Smooth muscle cell (in vitro differentiated cells): ENCODE measurements around the gene TADA2A. TPM values are rescaled to one million over a fixed set of nuclear protein-coding genes. Genes with fewer than 3 reads are reported as not detected.
A peak's percentile ranks its signal among the peaks of the same experiment; 100 is the strongest.

ENCODE experiments used
- DNase-seq: peaks from one replicate; lab custom pipeline; 2025; ENCODE audit not compliant: unreplicated experiment; lab: John Stamatoyannopoulos, UW
- H2AFZ ChIP-seq: fragments of 200-600 bp; sonication (generic); 2 replicates; pipeline ENCODE4 v1.6.0; 2016; ENCODE audit warnings: antibody characterized with exemption, low read depth, mild to moderate bottlenecking
- H3F3A ChIP-seq: fragments of 200-600 bp; sonication (generic); 2 replicates; pipeline ENCODE4 v1.6.0; 2017; ENCODE audit warnings: antibody characterized with exemption, low read depth
- H3K27ac ChIP-seq: fragments of 200-600 bp; sonication (generic); 2 replicates; pipeline ENCODE4 v1.5.1; 2016; ENCODE audit warnings: low read depth, mild to moderate bottlenecking
- H3K27me3 ChIP-seq: fragments of 200-600 bp; sonication (generic); 2 replicates; pipeline ENCODE4 v1.6.1; 2016; ENCODE audit warnings: low read depth, mild to moderate bottlenecking
- H3K36me3 ChIP-seq: fragments of 200-600 bp; sonication (generic); 2 replicates; pipeline ENCODE4 v1.5.1; 2016; ENCODE audit warnings: low read depth
- H3K4me1 ChIP-seq: fragments of 200-600 bp; sonication (generic); 2 replicates; pipeline ENCODE4 v1.5.1; 2016; ENCODE audit warnings: low read depth
- H3K4me2 ChIP-seq: fragments of 200-600 bp; sonication (generic); 2 replicates; pipeline ENCODE4 v1.6.0; 2016; ENCODE audit warnings: mild to moderate bottlenecking
- H3K4me3 ChIP-seq: fragments of 200-600 bp; sonication (generic); 2 replicates; pipeline ENCODE4 v1.5.1; 2016; ENCODE audit warnings: mild to moderate bottlenecking
- H3K79me2 ChIP-seq: fragments of 200-600 bp; sonication (generic); 2 replicates; pipeline ENCODE4 v1.6.0; 2016; ENCODE audit warnings: low read depth, mild to moderate bottlenecking
- H3K9ac ChIP-seq: fragments of 200-600 bp; sonication (generic); 2 replicates; pipeline ENCODE4 v1.6.0; 2016; ENCODE audit warnings: low read depth
- H3K9me3 ChIP-seq: fragments of 200-600 bp; sonication (generic); replicated peaks from 2 replicates; pipeline ENCODE4 v1.5.1; 2016; ENCODE audit warnings: low read depth
- H4K20me1 ChIP-seq: fragments of 200-600 bp; sonication (generic); 2 replicates; pipeline ENCODE4 v1.6.0; 2016; ENCODE audit warnings: low read depth
- CTCF ChIP-seq: fragments of 200-600 bp; sonication (generic); IDR thresholded peaks from 2 replicates; pipeline ENCODE4 v1.5.1; 2017; ENCODE audit warnings: borderline replicate concordance, mild to moderate bottlenecking, antibody characterized with exemption; ENCODE audit not compliant: insufficient read depth, poor library complexity, severe bottlenecking
- WGBS: methylation state at CpG from one replicate; pipeline ENCODE4 v1.1.7; 2016; ENCODE audit warnings: low lambda C conversion rate; 5-methylcytosine and 5-hydroxymethylcytosine counted together
- polyA plus RNA-seq: library from polyadenylated mRNA; unstranded; fragments of >200 nt; fragmentation: Nextera tagmentation; extraction: Ambion mirVana; gene quantifications from 2 replicates; pipeline ENCODE4 v1.2.1, GENCODE V29; 2016
- total RNA-seq: library from RNA; depleted of rRNA; stranded (reverse); fragments of >200 nt; gene quantifications from 2 replicates; pipeline ENCODE4 v1.2.3, GENCODE V29; 2014

The TADA2A gene
- total and polyA plus RNA-seq, 2 experiments from 2014 or later = 9.7 to 11.8 TPM

- no peak overlapping the region for H3K9ac ChIP-seq
Measured at GRCh38 chr17:37512442-37513068, 105.9 kb downstream of the TADA2A start.

DNA sequence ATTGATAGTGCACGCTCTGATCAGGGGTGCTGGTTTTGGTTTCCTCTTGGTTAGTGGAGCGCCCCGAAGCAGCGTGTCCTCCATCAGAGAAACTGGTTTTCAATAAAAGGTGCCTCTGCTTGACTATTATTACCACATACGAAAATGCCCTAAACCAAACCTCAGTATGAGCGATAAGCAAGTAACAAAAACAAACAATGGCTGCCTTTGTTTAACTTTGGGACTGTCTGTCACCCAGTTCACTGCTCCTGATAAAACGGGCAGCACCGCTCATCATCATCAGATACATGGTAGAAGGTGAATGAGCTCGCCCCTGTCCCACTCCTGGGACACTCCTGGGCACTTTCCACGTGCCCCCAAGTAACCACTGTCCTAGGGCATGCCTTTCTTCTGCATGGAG, 107.0 kb downstream of the TADA2A start:
- TF ChIP-seq CTCF = no peak
- Histone ChIP-seq H3K9me3 (no peaks in the 10 kb centered on the region), H3K27me3 (no peaks in the 10 kb centered on the region), H2AFZ (no peak overlapping the region), H3K9ac (no peak overlapping the region), H3K4me3 (no peak overlapping the region), H3F3A (peaks cover 6% of the 10 kb centered on the region), H4K20me1 (peaks cover 52% of the 10 kb centered on the region), H3K36me3 (peaks cover 6% of the 10 kb centered on the region), H3K79me2 (peaks cover 23% of the 10 kb centered on the region), H3K4me2 (no peak overlapping the region), H3K4me1 (no peaks in the 10 kb centered on the region), H3K27ac (no peak overlapping the region)
- WGBS = 88% methylated on average over 10 of the region's 10 CpGs
- no peak for DNase-seq

More at GRCh38 chr17:37512442-37513068, 105.9 kb downstream of the TADA2A start:
- no peak overlapping the region for H3K4me3 ChIP-seq
- H3K27ac ChIP-seq = no peak overlapping the region
- peaks cover 6% of the 10 kb centered on the region for H3F3A ChIP-seq
- H3K4me1 ChIP-seq = no peaks in the 10 kb centered on the region
- peaks cover 32% of the 10 kb centered on the region for H3K79me2 ChIP-seq
- WGBS = 93% methylated on average over 24 of the region's 24 CpGs
- DNase-seq = no peak
- H4K20me1 ChIP-seq = peaks cover 63% of the 10 kb centered on the region
- no peaks in the 10 kb centered on the region for H3K9me3 ChIP-seq
- H3K36me3 ChIP-seq = peaks cover 6% of the 10 kb centered on the region
- no peak overlapping the region for H2AFZ ChIP-seq
- no peak overlapping the region for H3K4me2 ChIP-seq
- no peak for TF ChIP-seq CTCF
- no peaks in the 10 kb centered on the region for H3K27me3 ChIP-seq

GRCh38 chr17:37516127-37516571, 109.5 kb downstream of the TADA2A start:
- DNase-seq = no peak
- H4K20me1 ChIP-seq = peaks cover 33% of the 10 kb centered on the region
- peak overlapping the region; percentile 19 for H3K4me2 ChIP-seq

More at GRCh38 chr17:37516127-37516571, 109.5 kb downstream of the TADA2A start:
- peaks cover 5% of the 10 kb centered on the region for H3K79me2 ChIP-seq
- peaks cover 6% of the 10 kb centered on the region for H3F3A ChIP-seq
- no peaks in the 10 kb centered on the region for H3K27me3 ChIP-seq
- peaks cover 6% of the 10 kb centered on the region for H3K36me3 ChIP-seq
- H3K9ac ChIP-seq = no peak overlapping the region
- no peak for TF ChIP-seq CTCF
- WGBS = 77% methylated on average over 6 of the region's 6 CpGs
- no peak overlapping the region for H2AFZ ChIP-seq
- peak overlapping the region; percentile 46 for H3K27ac ChIP-seq
- H3K4me1 ChIP-seq = no peaks in the 10 kb centered on the region
- no peak overlapping the region for H3K4me3 ChIP-seq
- no peaks in the 10 kb centered on the region for H3K9me3 ChIP-seq
